ENCODE results near the gene RNFT1. TPM values are rescaled to one million over a fixed set of nuclear protein-coding genes. Genes with fewer than 3 reads are reported as not detected.
"Not testable (repeated sequence)": the region's sequence is repeated elsewhere in the genome, so short reads cannot be mapped to it uniquely, and the experiment has no call there.

The RNFT1 gene
- total RNA-seq, 1 donor from 2014 or later: 18.9 TPM

DNA sequence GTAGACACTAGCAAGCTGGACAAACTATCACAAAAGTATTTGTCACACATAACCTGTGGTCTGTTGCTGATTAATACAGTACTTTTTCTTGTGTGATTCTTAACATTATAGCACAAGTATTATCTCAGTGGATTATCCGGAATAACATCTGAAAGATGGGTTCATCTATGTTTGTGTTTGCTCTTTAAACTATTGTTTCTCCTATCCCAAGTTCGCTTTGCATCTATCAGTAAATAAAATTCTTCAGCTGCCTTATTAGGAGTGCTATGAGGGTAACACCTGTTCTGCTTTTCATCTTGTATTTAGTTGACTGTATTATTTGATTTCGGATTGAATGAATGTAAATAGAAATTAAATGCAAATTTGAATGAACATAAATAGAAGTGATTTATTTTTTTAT, 14.5 kb downstream of the RNFT1 start:
- TF ChIP-seq, protein P1, sequence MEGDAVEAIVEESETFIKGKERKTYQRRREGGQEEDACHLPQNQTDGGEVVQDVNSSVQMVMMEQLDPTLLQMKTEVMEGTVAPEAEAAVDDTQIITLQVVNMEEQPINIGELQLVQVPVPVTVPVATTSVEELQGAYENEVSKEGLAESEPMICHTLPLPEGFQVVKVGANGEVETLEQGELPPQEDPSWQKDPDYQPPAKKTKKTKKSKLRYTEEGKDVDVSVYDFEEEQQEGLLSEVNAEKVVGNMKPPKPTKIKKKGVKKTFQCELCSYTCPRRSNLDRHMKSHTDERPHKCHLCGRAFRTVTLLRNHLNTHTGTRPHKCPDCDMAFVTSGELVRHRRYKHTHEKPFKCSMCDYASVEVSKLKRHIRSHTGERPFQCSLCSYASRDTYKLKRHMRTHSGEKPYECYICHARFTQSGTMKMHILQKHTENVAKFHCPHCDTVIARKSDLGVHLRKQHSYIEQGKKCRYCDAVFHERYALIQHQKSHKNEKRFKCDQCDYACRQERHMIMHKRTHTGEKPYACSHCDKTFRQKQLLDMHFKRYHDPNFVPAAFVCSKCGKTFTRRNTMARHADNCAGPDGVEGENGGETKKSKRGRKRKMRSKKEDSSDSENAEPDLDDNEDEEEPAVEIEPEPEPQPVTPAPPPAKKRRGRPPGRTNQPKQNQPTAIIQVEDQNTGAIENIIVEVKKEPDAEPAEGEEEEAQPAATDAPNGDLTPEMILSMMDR (conservative IDR thresholded peaks at IDR 0.05): no peak
- no peak overlapping the region for H3K27ac Mint-ChIP-seq (ENCODE audit: unreplicated experiment)
- H3K27me3 Mint-ChIP-seq (ENCODE audit: low read depth): no peaks in the 10 kb centered on the region
- H3K9me3 Mint-ChIP-seq: no peaks in the 10 kb centered on the region
- H3K4me3 Mint-ChIP-seq: no peak overlapping the region
- H3K36me3 Mint-ChIP-seq (ENCODE audit: low read depth): no peaks in the 10 kb centered on the region
- no peaks in the 10 kb centered on the region for H3K4me1 Mint-ChIP-seq
- DNase-seq (ENCODE audit: low read depth, low spot score): no peak

DNA sequence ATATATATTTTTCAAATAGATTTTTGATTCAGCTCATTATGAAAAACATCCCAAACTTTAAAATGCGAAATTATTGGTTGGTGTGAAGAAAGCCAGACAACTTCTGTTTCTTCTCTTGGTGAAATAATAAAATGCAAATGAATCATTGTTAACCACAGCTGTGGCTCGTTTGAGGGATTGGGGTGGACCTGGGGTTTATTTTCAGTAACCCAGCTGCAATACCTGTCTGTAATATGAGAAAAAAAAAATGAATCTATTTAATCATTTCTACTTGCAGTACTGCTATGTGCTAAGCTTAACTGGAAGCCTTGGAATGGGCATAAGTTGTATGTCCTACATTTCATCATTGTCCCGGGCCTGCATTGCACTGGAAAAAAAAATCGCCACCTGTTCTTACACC, 17.2 kb downstream of the RNFT1 start:
- not testable (repeated sequence) for H3K4me3 Mint-ChIP-seq; H3K27me3 Mint-ChIP-seq (ENCODE audit: low read depth); H3K27ac Mint-ChIP-seq (ENCODE audit: unreplicated experiment); H3K36me3 Mint-ChIP-seq (ENCODE audit: low read depth); H3K9me3 Mint-ChIP-seq; H3K4me1 Mint-ChIP-seq; DNase-seq (ENCODE audit: low read depth, low spot score)

DNA sequence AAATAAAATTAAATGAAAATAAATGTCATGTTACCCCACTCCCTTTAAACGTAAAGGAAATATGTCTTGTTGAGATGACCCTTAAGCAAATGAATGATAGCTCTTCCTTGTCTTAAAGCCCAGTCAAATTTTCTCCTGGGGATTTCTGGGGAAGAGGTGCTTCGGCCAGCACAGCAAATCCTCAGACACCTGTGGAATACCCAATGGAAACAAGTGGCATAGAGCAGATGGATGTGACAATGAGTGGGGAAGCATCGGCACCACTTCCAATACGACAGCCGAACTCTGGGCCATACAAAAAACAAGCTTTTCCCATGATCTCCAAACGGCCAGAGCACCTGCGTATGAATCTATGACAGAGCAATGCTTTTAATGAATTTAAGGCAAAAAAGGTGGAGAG, 18.1 kb downstream of the RNFT1 start:
- not testable (repeated sequence) for H3K27ac Mint-ChIP-seq (ENCODE audit: unreplicated experiment); H3K36me3 Mint-ChIP-seq (ENCODE audit: low read depth); H3K9me3 Mint-ChIP-seq; H3K4me3 Mint-ChIP-seq; H3K27me3 Mint-ChIP-seq (ENCODE audit: low read depth); H3K4me1 Mint-ChIP-seq; DNase-seq (ENCODE audit: low read depth, low spot score)

DNA sequence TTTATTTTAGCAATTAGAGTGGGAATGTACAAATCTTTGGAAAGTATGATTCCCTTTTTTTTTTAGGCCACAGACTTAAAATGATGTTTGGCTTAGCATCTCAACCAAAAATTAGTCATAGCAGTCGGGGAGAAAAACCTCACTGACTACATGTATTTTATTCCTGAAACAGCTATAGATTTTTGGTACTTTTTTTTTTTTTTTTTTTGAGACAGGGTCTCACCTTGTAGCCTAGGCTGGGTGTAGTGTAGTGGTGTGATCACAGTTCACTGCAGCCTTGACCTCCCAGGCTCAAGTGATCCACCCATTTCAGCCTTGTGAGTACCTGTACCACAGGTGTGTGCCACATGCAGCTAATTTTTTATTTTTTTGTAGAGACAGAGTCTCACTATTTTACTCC, 23.4 kb downstream of the RNFT1 start:
- DNase-seq (ENCODE audit: low read depth, low spot score): no peak
- TF ChIP-seq, protein P1 (conservative IDR thresholded peaks at IDR 0.05): no peak
- Mint-ChIP-seq H3K36me3 (ENCODE audit: low read depth) (peaks cover 5% of the 10 kb centered on the region), H3K27ac (ENCODE audit: unreplicated experiment) (no peak overlapping the region), H3K4me1 (no peaks in the 10 kb centered on the region), H3K27me3 (ENCODE audit: low read depth) (no peaks in the 10 kb centered on the region), H3K4me3 (no peak overlapping the region), H3K9me3 (no peaks in the 10 kb centered on the region)

DNA sequence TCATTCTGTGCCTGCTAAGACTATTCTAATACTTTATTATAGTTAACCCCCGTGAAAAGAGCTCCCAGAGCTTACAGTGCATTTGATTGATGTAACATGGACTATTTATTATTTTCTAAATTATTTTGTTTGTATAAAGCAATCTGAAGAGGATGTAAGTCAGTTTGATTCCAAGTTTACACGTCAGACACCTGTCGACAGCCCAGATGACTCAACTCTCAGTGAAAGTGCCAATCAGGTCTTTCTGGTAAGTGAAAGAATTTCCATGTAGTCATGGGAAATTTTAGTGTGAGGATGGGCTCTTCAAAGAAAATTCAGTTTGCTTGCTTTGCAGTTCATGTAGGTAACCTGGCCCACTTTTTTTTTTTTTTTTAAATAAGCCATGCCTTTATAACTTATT, 23.8 kb downstream of the RNFT1 start:
- H3K27ac Mint-ChIP-seq (ENCODE audit: unreplicated experiment); H3K36me3 Mint-ChIP-seq (ENCODE audit: low read depth); H3K9me3 Mint-ChIP-seq; H3K4me3 Mint-ChIP-seq; H3K27me3 Mint-ChIP-seq (ENCODE audit: low read depth); DNase-seq (ENCODE audit: low read depth, low spot score); H3K4me1 Mint-ChIP-seq: not testable (repeated sequence)

DNA sequence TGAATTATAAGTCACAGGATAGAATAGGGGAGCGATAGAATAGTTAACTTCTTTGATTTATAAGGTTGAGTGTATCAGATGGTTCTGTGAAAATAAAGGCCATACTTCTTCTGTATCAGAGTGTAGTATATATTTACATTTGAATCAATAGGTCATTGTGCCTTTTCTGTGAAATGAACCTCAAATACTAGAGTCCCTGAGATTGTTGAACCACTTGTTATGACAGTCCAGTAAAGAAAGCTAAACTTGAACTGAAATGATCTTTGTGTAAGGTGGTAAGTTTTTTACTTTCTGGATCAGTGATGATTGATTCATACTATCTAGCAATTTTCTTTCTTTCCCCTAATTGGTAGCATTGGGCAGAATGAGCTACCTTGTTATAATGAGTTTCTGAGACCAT, 31.2 kb downstream of the RNFT1 start:
- H3K9me3 Mint-ChIP-seq; DNase-seq (ENCODE audit: low read depth, low spot score); H3K27me3 Mint-ChIP-seq (ENCODE audit: low read depth); H3K27ac Mint-ChIP-seq (ENCODE audit: unreplicated experiment); H3K4me1 Mint-ChIP-seq; H3K4me3 Mint-ChIP-seq; H3K36me3 Mint-ChIP-seq (ENCODE audit: low read depth): not testable (repeated sequence)

DNA sequence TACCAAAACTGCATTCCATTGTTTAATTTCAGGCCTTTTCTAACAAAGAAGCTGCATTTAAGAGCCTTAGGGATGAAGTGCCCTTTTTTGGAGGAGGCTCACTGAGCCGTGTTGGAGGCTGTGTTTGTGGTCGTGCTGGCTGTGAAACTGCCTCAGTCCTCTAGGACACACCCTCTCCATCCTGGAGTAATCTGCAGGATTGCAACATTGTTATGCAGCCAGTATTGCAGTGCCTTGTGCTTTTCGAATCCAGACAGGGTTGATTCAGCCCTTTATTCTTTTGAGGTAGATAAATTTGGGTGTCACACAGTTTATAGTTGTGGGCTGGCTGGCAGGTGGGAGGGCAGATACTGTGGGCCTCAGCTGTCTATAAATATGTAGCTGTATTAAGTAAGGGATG, 33.8 kb downstream of the RNFT1 start:
- not testable (repeated sequence) for H3K27ac Mint-ChIP-seq (ENCODE audit: unreplicated experiment); DNase-seq (ENCODE audit: low read depth, low spot score); H3K36me3 Mint-ChIP-seq (ENCODE audit: low read depth)

DNA sequence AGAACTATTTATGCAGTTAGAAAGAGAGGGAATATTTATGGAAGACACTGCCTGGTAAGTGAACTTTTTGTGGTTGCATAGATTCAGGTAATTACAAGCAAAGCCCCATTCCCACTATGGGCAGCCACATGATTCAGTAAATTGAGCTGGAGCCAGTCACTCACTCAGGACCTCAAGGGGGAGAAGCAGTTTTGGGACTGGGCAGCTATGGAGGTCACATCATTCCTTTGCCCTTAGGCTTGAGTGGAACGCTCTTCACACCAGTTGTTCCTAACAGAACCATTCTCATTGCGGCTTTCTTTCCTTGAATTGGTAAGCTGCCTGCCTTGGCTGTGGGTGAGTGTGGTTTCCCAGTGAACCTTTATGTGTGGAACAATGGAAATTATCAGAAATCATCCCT, 34.4 kb downstream of the RNFT1 start:
- not testable (repeated sequence) for H3K27ac Mint-ChIP-seq (ENCODE audit: unreplicated experiment); H3K36me3 Mint-ChIP-seq (ENCODE audit: low read depth); H3K27me3 Mint-ChIP-seq (ENCODE audit: low read depth); H3K9me3 Mint-ChIP-seq; H3K4me1 Mint-ChIP-seq; H3K4me3 Mint-ChIP-seq; DNase-seq (ENCODE audit: low read depth, low spot score)

More for the DNA sequence above, 33.8 kb downstream of the RNFT1 start:
- H3K27me3 Mint-ChIP-seq (ENCODE audit: low read depth); H3K4me1 Mint-ChIP-seq; H3K4me3 Mint-ChIP-seq; H3K9me3 Mint-ChIP-seq: not testable (repeated sequence)

DNA sequence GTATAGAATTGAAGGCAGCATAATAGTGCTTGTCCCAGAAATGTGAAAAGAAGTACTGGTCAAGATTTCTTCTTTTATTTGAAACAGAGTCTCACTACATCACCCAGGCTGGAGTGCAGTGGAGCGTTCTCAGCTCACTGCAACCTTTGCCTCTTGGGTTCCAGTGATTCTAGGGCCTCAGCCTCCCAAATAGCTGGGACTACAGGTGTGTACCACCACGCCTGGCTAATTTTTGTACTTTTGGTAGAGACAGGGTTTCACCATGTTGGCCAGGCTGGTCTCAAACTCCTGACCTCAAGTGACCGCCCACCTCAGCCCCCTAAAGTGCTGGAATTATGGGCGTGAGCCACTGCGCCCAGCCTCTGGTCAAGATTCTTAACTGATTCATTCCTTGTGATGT, 43.9 kb downstream of the RNFT1 start:
- H3K36me3 Mint-ChIP-seq (ENCODE audit: low read depth); H3K27ac Mint-ChIP-seq (ENCODE audit: unreplicated experiment); H3K27me3 Mint-ChIP-seq (ENCODE audit: low read depth); H3K4me1 Mint-ChIP-seq; H3K4me3 Mint-ChIP-seq; DNase-seq (ENCODE audit: low read depth, low spot score); H3K9me3 Mint-ChIP-seq: not testable (repeated sequence)
